HEK293 (cell line): ENCODE data around the gene UNC119.

Experiments
- CTCF ChIA-PET: fragments of 350-600 bp; formaldehyde crosslinking; extraction: SDS; loops from one replicate; lab custom pipeline; 2021; ENCODE audit warnings: antibody characterized with exemption; lab: Yijun Ruan, JAX
- POLR2A ChIA-PET: fragments of 300-600 bp; formaldehyde crosslinking; extraction: SDS; loops from one replicate; lab custom pipeline; 2020; ENCODE audit warnings: antibody characterized with exemption, inconsistent platforms; lab: Yijun Ruan, JAX
- H3K27ac ChIP-seq: fragments of 200-500 bp; sonication (Bioruptor generic); 2 replicates; pipeline ENCODE4 v1.5.1; 2014; ENCODE audit warnings: low read depth, low read length, control low read depth, inconsistent platforms; ENCODE audit errors: extremely low read depth
- H3K36me3 ChIP-seq, 2 experiments: fragments of 200-500 bp in 1 of 2; sonication (Bioruptor generic) in 1 of 2; 1 replicate in 1 of 2; 2 replicates in 1 of 2; pipeline ENCODE4 v1.5.1; 2014 to 2017; ENCODE audit warnings: inconsistent platforms in 2 of 2, low read length in 2 of 2; ENCODE audit not compliant: control insufficient read depth in 2 of 2, insufficient read depth in 1 of 2
- H3K4me1 ChIP-seq: fragments of 200-500 bp; sonication (Bioruptor generic); 2 replicates; pipeline ENCODE4 v1.5.1; 2014; ENCODE audit warnings: mild to moderate bottlenecking, low read length, inconsistent platforms; ENCODE audit not compliant: control insufficient read depth, insufficient read depth
- H3K4me3 ChIP-seq: 2 replicates; pipeline ENCODE4 v1.5.1; 2011; ENCODE audit warnings: low read depth, mild to moderate bottlenecking, control low read depth, low read length, moderate library complexity
- H3K9me3 ChIP-seq: fragments of 200-500 bp; sonication (Bioruptor generic); 2 replicates; pipeline ENCODE4 v1.5.1; 2014; ENCODE audit warnings: low read depth, low read length, inconsistent platforms; ENCODE audit not compliant: control insufficient read depth, insufficient read depth
- BCL11B ChIP-seq: fragments of 450-650 bp; formaldehyde crosslinking; IDR thresholded peaks from 2 replicates; pipeline ENCODE4 v1.5.1; 2016; ENCODE audit warnings: low read depth, missing biosample characterization, missing genetic modification characterization
- GLIS1 ChIP-seq: fragments of 450-650 bp; formaldehyde crosslinking; IDR thresholded peaks from 2 replicates; pipeline ENCODE4 v1.5.1; 2016; ENCODE audit warnings: missing biosample characterization, missing genetic modification characterization
- HOXC10 ChIP-seq: sonication (generic); formaldehyde crosslinking; IDR thresholded peaks from 2 replicates; pipeline ENCODE4 v1.8.1; 2023; ENCODE audit warnings: mild to moderate bottlenecking, missing genetic modification reagents
- SCRT1 ChIP-seq: fragments of 450-650 bp; formaldehyde crosslinking; IDR thresholded peaks from 2 replicates; pipeline ENCODE4 v1.5.1; 2016; ENCODE audit warnings: missing biosample characterization, missing genetic modification characterization, borderline replicate concordance
- SP2 ChIP-seq: fragments of 450-650 bp; formaldehyde crosslinking; IDR thresholded peaks from 2 replicates; pipeline ENCODE4 v1.5.1; 2016; ENCODE audit warnings: missing biosample characterization, missing genetic modification characterization
- ZBTB20 ChIP-seq: fragments of 450-650 bp; formaldehyde crosslinking; IDR thresholded peaks from 2 replicates; pipeline ENCODE4 v1.5.1; 2016; ENCODE audit warnings: missing biosample characterization, missing genetic modification characterization
- ZIC2 ChIP-seq: fragments of 450-650 bp; formaldehyde crosslinking; IDR thresholded peaks from 2 replicates; pipeline ENCODE4 v1.5.1; 2016; ENCODE audit warnings: missing biosample characterization, missing genetic modification characterization
- ZNF112 ChIP-seq: fragments of 450-650 bp; formaldehyde crosslinking; IDR thresholded peaks from 2 replicates; pipeline ENCODE4 v1.5.0; 2017; ENCODE audit warnings: missing biosample characterization, missing genetic modification characterization
- ZNF132 ChIP-seq: fragments of 450-650 bp; formaldehyde crosslinking; IDR thresholded peaks from 2 replicates; pipeline ENCODE4 v1.5.1; 2017; ENCODE audit warnings: missing biosample characterization, missing genetic modification characterization, borderline replicate concordance
- ZNF274 ChIP-seq, 2 experiments: fragments of 200-500 bp in 1 of 2; fragments of 450-650 bp in 1 of 2; sonication (Bioruptor generic) in 1 of 2; formaldehyde crosslinking in 1 of 2; IDR thresholded peaks; 2 replicates each; pipeline versions ENCODE4 v1.5.1 to v1.6.1; 2014 to 2016; ENCODE audit warnings: borderline replicate concordance in 1 of 2, inconsistent platforms in 1 of 2, low read length in 1 of 2, missing biosample characterization in 1 of 2, missing genetic modification characterization in 1 of 2
- ZNF529 ChIP-seq: fragments of 450-650 bp; formaldehyde crosslinking; IDR thresholded peaks from 2 replicates; pipeline ENCODE4 v1.5.1; 2017; ENCODE audit warnings: missing genetic modification characterization, missing biosample characterization; ENCODE audit not compliant: insufficient replicate concordance
- ZNF555 ChIP-seq: fragments of 450-650 bp; formaldehyde crosslinking; conservative IDR thresholded peaks from 2 replicates; pipeline ENCODE4 v1.5.1; 2017; ENCODE audit warnings: missing biosample characterization, mild to moderate bottlenecking, missing genetic modification characterization, inconsistent platforms
- ZNF610 ChIP-seq: fragments of 450-650 bp; formaldehyde crosslinking; IDR thresholded peaks from 2 replicates; pipeline ENCODE4 v1.5.1; 2016; ENCODE audit warnings: missing biosample characterization, missing genetic modification characterization, borderline replicate concordance
- ZNF629 ChIP-seq: fragments of 450-650 bp; formaldehyde crosslinking; IDR thresholded peaks from 2 replicates; pipeline ENCODE4 v1.5.1; 2017; ENCODE audit warnings: missing biosample characterization, missing genetic modification characterization
- ZNF660 ChIP-seq: fragments of 450-650 bp; IDR thresholded peaks from 2 replicates; pipeline ENCODE4 v1.5.1; 2018; ENCODE audit warnings: missing biosample characterization, mild to moderate bottlenecking, missing genetic modification characterization
- ZNF768 ChIP-seq: fragments of 450-650 bp; formaldehyde crosslinking; IDR thresholded peaks from 2 replicates; pipeline ENCODE4 v1.5.1; 2018; ENCODE audit warnings: missing biosample characterization, mild to moderate bottlenecking, missing genetic modification characterization
- ZSCAN16 ChIP-seq: fragments of 450-650 bp; formaldehyde crosslinking; IDR thresholded peaks from 2 replicates; pipeline ENCODE4 v1.5.1; 2016; ENCODE audit warnings: missing biosample characterization, missing genetic modification characterization
- TF ChIP-seq, protein P1 (sequence below): fragments of 450-650 bp; formaldehyde crosslinking; IDR thresholded peaks from 2 replicates; pipeline ENCODE4 v1.5.1; 2016; ENCODE audit warnings: missing biosample characterization, missing genetic modification characterization, borderline replicate concordance
- TF ChIP-seq, protein P2 (sequence below): fragments of 450-650 bp; formaldehyde crosslinking; IDR thresholded peaks from 2 replicates; pipeline ENCODE4 v1.5.1; 2017; ENCODE audit warnings: missing biosample characterization, missing genetic modification characterization
- TF ChIP-seq, protein P3 (sequence below): fragments of 450-650 bp; formaldehyde crosslinking; IDR thresholded peaks from 2 replicates; pipeline ENCODE4 v1.5.1; 2016; ENCODE audit warnings: missing biosample characterization, missing genetic modification characterization
- TF ChIP-seq, protein P4 (sequence below): fragments of 450-650 bp; formaldehyde crosslinking; IDR thresholded peaks from 2 replicates; pipeline ENCODE4 v1.5.1; 2016; ENCODE audit warnings: missing biosample characterization, missing genetic modification characterization

Gene UNC119

DNA sequence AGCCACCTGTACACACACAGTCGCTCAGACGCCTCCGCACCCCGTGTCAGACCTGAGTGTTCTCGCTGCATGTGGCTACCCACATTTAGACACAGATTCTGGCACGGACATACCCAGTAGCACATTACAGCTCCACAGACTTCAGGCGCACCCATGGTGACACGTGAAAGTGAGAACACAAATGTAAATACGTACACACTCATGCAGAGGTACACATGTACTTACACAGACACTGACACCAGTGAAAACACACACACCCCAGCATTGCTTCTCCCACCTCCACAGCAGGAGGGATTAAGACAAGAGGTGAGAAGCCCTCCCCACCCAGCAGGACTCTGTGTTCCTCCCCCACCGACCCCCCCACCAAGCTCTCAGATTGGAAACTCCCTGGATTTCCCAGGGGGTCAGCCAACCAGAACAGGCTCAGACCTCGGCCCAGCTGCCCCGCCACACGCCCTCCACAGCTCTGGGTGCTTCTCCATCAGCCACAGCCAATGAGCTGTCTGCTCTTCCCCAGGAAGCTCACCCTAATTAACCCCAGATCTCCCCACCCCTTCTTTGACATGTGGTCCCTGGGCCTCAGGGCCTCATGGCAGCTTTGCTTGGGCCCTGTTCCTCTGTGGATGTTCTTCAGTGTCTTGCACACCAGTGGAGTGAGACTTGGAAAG, 51.6 kb downstream of the UNC119 start:
- Histone ChIP-seq H3K9me3 (no peaks in the 10 kb centered on the region), H3K4me1 (no peaks in the 10 kb centered on the region), H3K27ac (no peak overlapping the region), H3K36me3 (no peaks in the 10 kb centered on the region), H3K4me3 (no peak overlapping the region)
- ChIA-PET CTCF (interaction anchor here (0.7 to 2.8 kb wide), 4 partner anchors 14 to 47 kb away, joined by 3 to 14 read pairs (median 3); no protein-coding TSS in a partner anchor), POLR2A (interaction anchor here (0.7 kb wide), 1 partner anchor 750 kb away, joined by 5 read pairs; no protein-coding TSS in a partner anchor)
- TF ChIP-seq ZNF629 (tag by site-specific recombination), result no peak
- TF ChIP-seq GLIS1 (tag by site-specific recombination), result peak; percentile 39
- TF ChIP-seq, protein P1, sequence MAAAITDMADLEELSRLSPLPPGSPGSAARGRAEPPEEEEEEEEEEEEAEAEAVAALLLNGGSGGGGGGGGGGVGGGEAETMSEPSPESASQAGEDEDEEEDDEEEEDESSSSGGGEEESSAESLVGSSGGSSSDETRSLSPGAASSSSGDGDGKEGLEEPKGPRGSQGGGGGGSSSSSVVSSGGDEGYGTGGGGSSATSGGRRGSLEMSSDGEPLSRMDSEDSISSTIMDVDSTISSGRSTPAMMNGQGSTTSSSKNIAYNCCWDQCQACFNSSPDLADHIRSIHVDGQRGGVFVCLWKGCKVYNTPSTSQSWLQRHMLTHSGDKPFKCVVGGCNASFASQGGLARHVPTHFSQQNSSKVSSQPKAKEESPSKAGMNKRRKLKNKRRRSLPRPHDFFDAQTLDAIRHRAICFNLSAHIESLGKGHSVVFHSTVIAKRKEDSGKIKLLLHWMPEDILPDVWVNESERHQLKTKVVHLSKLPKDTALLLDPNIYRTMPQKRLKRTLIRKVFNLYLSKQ, result no peak
- no peak for TF ChIP-seq ZBTB20 (tag by site-specific recombination)
- peak; percentile 39 for TF ChIP-seq ZIC2 (tag by site-specific recombination)
- no peak for TF ChIP-seq ZSCAN16 (tag by site-specific recombination)
- peak; percentile 52 for TF ChIP-seq SP2 (tag by site-specific recombination)

DNA sequence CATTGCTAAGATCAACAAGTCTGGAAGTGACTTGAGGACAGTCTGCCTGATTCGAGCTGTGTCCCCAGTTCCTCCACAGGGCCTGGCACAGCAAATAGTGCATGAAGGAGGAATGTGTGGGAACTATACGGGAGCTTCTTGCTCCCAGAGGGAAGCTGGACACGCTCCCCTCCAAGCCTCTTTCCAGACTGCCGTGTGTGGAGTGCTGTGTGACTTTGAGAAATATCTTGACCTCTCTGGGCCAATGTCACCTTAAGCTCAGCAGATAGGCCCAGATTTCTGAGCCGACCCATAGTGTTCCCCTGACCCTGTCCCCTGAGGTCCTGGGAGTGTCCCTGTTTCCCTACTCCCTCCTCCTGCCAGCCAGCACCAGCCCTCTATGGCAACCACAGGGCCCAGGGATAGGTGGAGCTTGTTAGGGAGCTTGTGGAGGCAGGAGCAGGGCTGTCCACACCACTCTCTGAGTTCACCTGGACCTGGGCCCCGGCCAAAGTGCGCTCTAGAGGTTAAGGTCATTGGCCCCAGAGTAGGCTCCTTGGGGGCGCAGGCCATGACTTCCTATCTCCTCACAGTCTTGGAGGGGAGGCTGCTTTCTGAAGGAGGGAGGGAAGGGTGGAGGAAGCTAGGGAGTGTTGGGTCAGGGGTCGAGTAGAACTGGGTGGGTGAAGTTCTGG, 52.6 kb downstream of the UNC119 start:
- POLR2A ChIA-PET, result interaction anchor here (1.2 kb wide), 1 partner anchor 29 kb away, joined by 3 read pairs; no protein-coding TSS in a partner anchor
- H3K4me1 ChIP-seq, result no peaks in the 10 kb centered on the region
- no peak overlapping the region for H3K27ac ChIP-seq
- H3K9me3 ChIP-seq, result no peaks in the 10 kb centered on the region
- CTCF ChIA-PET, result interaction anchor here (0.6 to 2.8 kb wide), 4 partner anchors 12 to 113 kb away, joined by 3 to 14 read pairs (median 3); no protein-coding TSS in a partner anchor
- no peak for TF ChIP-seq ZNF555 (tag by site-specific recombination)
- TF ChIP-seq SCRT1 (tag by site-specific recombination), result no peak
- TF ChIP-seq HOXC10 (CRISPR knock-in tag), result no peak
- peak; percentile 95 for TF ChIP-seq ZNF768 (tag by site-specific recombination)
- TF ChIP-seq, protein P2, sequence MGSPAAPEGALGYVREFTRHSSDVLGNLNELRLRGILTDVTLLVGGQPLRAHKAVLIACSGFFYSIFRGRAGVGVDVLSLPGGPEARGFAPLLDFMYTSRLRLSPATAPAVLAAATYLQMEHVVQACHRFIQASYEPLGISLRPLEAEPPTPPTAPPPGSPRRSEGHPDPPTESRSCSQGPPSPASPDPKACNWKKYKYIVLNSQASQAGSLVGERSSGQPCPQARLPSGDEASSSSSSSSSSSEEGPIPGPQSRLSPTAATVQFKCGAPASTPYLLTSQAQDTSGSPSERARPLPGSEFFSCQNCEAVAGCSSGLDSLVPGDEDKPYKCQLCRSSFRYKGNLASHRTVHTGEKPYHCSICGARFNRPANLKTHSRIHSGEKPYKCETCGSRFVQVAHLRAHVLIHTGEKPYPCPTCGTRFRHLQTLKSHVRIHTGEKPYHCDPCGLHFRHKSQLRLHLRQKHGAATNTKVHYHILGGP (tag by site-specific recombination), result no peak
- TF ChIP-seq ZNF529 (tag by site-specific recombination), result no peak
- TF ChIP-seq ZNF610 (tag by site-specific recombination), result no peak
- TF ChIP-seq BCL11B (tag by site-specific recombination), result no peak
- TF ChIP-seq ZNF112 (tag by site-specific recombination), result no peak
- TF ChIP-seq, all 188 proteins: peak for 1
- Histone ChIP-seq H3K4me3 (no peak overlapping the region), H3K36me3 (no peaks in the 10 kb centered on the region)

DNA sequence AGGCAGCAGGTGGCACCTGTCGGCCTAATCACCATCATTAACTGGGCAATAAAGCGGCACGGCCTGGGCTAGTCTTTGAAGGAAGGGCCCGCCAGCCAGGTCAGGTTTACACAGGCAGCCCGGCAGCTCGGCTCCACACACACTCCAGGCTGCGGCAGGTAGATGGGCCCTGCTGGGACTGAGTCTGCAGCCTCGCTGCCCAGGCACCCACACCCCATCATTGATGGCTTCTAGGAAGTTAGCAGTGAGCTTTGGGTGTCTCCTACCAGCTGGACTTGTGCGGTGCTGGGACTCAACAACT, 53.1 kb downstream of the UNC119 start:
- ChIA-PET CTCF (interaction anchor here (0.6 to 2.8 kb wide), 4 partner anchors 13 to 113 kb away, joined by 3 to 14 read pairs (median 3); no protein-coding TSS in a partner anchor), POLR2A (interaction anchor here (1.2 kb wide), 1 partner anchor 30 kb away, joined by 3 read pairs; no protein-coding TSS in a partner anchor)
- no peaks in the 10 kb centered on the region for H3K9me3 ChIP-seq
- H3K36me3 ChIP-seq, result no peaks in the 10 kb centered on the region
- H3K4me3 ChIP-seq, result no peak overlapping the region
- no peak overlapping the region for H3K27ac ChIP-seq
- no peaks in the 10 kb centered on the region for H3K4me1 ChIP-seq
- TF ChIP-seq ZNF132 (no peak), ZNF274 (IDR thresholded peaks at IDR 0.05; ENCODE audit: low read length) (no peak), ZNF274 (tag by site-specific recombination; IDR thresholded peaks at IDR 0.05; ENCODE audit: borderline replicate concordance) (no peak), ZNF660 (tag by site-specific recombination) (no peak)
- TF ChIP-seq, protein P3, sequence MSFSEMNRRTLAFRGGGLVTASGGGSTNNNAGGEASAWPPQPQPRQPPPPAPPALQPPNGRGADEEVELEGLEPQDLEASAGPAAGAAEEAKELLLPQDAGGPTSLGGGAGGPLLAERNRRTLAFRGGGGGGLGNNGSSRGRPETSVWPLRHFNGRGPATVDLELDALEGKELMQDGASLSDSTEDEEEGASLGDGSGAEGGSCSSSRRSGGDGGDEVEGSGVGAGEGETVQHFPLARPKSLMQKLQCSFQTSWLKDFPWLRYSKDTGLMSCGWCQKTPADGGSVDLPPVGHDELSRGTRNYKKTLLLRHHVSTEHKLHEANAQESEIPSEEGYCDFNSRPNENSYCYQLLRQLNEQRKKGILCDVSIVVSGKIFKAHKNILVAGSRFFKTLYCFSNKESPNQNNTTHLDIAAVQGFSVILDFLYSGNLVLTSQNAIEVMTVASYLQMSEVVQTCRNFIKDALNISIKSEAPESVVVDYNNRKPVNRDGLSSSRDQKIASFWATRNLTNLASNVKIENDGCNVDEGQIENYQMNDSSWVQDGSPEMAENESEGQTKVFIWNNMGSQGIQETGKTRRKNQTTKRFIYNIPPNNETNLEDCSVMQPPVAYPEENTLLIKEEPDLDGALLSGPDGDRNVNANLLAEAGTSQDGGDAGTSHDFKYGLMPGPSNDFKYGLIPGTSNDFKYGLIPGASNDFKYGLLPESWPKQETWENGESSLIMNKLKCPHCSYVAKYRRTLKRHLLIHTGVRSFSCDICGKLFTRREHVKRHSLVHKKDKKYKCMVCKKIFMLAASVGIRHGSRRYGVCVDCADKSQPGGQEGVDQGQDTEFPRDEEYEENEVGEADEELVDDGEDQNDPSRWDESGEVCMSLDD (tag by site-specific recombination), result no peak
- TF ChIP-seq, protein P4, sequence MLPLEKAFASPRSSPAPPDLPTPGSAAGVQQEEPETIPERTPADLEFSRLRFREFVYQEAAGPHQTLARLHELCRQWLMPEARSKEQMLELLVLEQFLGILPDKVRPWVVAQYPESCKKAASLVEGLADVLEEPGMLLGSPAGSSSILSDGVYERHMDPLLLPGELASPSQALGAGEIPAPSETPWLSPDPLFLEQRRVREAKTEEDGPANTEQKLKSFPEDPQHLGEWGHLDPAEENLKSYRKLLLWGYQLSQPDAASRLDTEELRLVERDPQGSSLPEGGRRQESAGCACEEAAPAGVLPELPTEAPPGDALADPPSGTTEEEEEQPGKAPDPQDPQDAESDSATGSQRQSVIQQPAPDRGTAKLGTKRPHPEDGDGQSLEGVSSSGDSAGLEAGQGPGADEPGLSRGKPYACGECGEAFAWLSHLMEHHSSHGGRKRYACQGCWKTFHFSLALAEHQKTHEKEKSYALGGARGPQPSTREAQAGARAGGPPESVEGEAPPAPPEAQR, result no peak
